Body of pancreas (tissue), 4 donors: ENCODE measurements around the gene IL22RA1.

Source experiments
- CTCF ChIP-seq, 7 experiments: fragments of 450-650 bp in 4 of 7; fragments of 200-600 bp in 3 of 7; sonication (generic) in 3 of 7; IDR thresholded peaks; one replicate each; pipeline ENCODE4 v1.5.1; 2016 to 2019; ENCODE audit warnings: antibody characterized with exemption in 7 of 7
- POLR2A ChIP-seq, 3 donors: fragments of 450-650 bp; IDR thresholded peaks; one replicate each; pipeline ENCODE4 v1.6.1; 2016; ENCODE audit warnings: antibody characterized with exemption in 3 of 3, mild to moderate bottlenecking in 2 of 3

DNA sequence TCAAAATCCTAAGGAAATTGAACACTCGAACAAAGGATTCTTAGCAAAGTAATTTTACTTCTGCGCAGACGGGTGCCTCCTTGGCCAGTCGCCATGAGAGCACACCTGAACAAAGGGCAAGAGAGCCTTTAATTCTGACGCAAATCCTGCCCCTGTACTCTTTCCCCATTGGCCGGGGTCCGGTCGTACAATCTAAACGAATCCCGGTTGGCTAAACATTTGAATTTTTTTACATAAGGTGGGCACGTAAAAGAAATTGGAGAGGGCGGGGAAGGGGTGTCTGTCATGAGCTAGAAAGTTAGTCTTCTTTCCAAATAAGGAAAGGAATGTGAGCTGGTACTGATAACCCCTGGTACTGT lies 8.2 kb upstream of the IL22RA1 start:
- TF ChIP-seq CTCF (IDR thresholded peaks at IDR 0.05): no peak
- no peak for TF ChIP-seq POLR2A (IDR thresholded peaks at IDR 0.05)
